T-helper 1 cell treated with Interleukin-12 subunit alpha and Interleukin-12 subunit beta and Interleukin-4 antibody, amounts not matched to agents 30 μg/mL and 1 μg/mL, for 36 hours (primary cell): ENCODE data around the gene LOXL3.

ENCODE experiments used
- H3K27ac Mint-ChIP-seq: one replicate; pipeline ENCODE4 v1.8.0; 2021; ENCODE audit warnings: mild to moderate bottlenecking, mixed read lengths
- H3K27me3 Mint-ChIP-seq: one replicate; pipeline ENCODE4 v1.8.0; 2021; ENCODE audit warnings: low read depth, mixed read lengths
- H3K36me3 Mint-ChIP-seq: one replicate; pipeline ENCODE4 v1.8.0; 2021; ENCODE audit warnings: low read depth, mixed read lengths
- H3K4me1 Mint-ChIP-seq: one replicate; pipeline ENCODE4 v1.8.0; 2021; ENCODE audit warnings: low read depth, mixed read lengths
- H3K4me3 Mint-ChIP-seq: one replicate; pipeline ENCODE4 v1.8.0; 2021; ENCODE audit warnings: mild to moderate bottlenecking, moderate library complexity, mixed read lengths
- H3K9me3 Mint-ChIP-seq: one replicate; pipeline ENCODE4 v1.8.0; 2021; ENCODE audit warnings: mixed read lengths

Gene LOXL3

GRCh38 chr2:74503506-74504475, 50.0 kb downstream of the LOXL3 start:
- peak overlapping the region; percentile 80 for H3K4me3 Mint-ChIP-seq
- peaks cover 33% of the 10 kb centered on the region for H3K36me3 Mint-ChIP-seq
- H3K27me3 Mint-ChIP-seq, result peaks cover 51% of the 10 kb centered on the region
- H3K9me3 Mint-ChIP-seq, result no peaks in the 10 kb centered on the region
- peak overlapping the region; percentile 50 for H3K27ac Mint-ChIP-seq
- peaks cover 49% of the 10 kb centered on the region for H3K4me1 Mint-ChIP-seq

DNA sequence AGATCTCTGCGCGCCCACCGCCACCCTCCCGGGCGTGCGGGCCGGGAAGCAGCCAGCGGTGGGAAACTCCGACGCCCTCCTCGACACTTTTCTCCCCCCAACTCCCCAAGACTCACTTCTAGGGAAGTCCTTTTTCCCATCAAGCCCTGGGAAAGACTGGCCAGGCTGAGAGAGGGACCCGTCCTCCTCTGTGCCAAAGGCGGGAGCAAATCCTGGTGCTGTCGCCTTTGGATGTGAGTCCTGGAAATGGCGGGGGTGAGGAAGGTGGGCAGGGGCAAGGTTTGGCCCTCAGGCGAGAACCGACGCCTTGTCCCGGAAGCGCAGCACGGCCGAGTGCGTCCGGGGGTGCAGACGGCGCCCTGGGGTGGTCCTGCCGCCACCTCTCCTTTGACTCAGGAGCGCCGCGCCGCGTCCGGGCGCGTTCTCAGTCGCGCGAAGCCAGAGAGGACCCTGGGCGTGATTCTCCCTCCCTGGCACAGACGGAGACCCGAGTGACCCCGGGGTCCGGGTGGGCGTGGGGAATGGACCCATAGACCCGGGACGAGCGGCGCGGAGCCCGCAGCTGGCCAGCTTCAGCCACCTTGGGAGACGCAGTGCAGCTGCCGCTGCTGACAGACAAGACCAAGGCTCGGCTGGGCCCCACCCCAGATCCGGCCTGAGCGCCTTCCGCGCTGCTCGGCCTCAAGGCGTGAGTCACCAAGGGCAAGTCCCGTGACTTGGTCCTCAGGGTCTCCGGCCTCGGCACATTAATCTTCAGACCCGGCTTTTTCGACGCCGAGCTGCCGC, 50.8 kb downstream of the LOXL3 start:
- H3K4me1 Mint-ChIP-seq, result peaks cover 46% of the 10 kb centered on the region
- H3K27ac Mint-ChIP-seq, result peak overlapping the region; percentile 31

DNA sequence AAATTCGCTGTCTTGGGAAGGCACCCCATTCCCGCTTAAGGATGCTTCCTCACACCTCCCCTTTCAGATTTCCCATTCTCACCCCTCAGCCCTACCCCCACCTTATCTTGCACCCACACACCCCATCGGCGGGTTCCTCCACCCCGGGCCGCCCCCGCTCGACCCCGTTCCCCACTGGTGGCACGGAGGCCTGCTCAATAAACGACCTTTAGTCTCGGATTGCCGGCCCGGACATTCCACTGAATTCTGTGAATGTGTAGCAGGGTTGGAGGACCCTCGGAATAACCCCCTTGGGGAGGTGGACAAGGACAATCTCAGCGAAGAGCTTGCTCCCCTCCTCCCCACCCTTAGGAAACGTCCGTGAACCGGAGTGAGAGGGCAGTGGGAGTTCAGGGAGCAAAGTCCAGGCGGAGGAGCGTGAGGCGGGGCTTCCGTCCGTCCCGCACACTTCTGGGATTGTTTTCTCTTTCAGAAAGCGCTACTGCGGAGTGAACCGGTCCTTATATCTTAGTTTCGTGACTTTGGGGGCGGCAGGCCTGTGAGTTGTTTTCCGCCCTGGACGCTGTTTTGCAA, 51.5 kb downstream of the LOXL3 start:
- Mint-ChIP-seq H3K27me3 (peaks cover 62% of the 10 kb centered on the region), H3K9me3 (no peaks in the 10 kb centered on the region), H3K4me3 (peak overlapping the region; percentile 80), H3K27ac (peak overlapping the region; percentile 31), H3K4me1 (peaks cover 41% of the 10 kb centered on the region), H3K36me3 (peaks cover 27% of the 10 kb centered on the region)

More for the DNA sequence above, 50.8 kb downstream of the LOXL3 start:
- H3K4me3 Mint-ChIP-seq, result peak overlapping the region; percentile 80
- H3K36me3 Mint-ChIP-seq, result peaks cover 31% of the 10 kb centered on the region
- H3K9me3 Mint-ChIP-seq, result no peaks in the 10 kb centered on the region
- H3K27me3 Mint-ChIP-seq, result peaks cover 60% of the 10 kb centered on the region

GRCh38 chr2:74501335-74502071, 52.2 kb downstream of the LOXL3 start:
- no peaks in the 10 kb centered on the region for H3K9me3 Mint-ChIP-seq

GRCh38 chr2:74500578-74500946, 53.2 kb downstream of the LOXL3 start:
- peaks cover 24% of the 10 kb centered on the region for H3K36me3 Mint-ChIP-seq
- H3K4me1 Mint-ChIP-seq, result peaks cover 31% of the 10 kb centered on the region
- H3K27me3 Mint-ChIP-seq, result peaks cover 62% of the 10 kb centered on the region
- H3K27ac Mint-ChIP-seq, result no peak overlapping the region
- H3K4me3 Mint-ChIP-seq, result no peak overlapping the region
- no peaks in the 10 kb centered on the region for H3K9me3 Mint-ChIP-seq

More at GRCh38 chr2:74501335-74502071, 52.2 kb downstream of the LOXL3 start:
- Mint-ChIP-seq H3K27ac (no peak overlapping the region), H3K36me3 (peaks cover 23% of the 10 kb centered on the region), H3K4me3 (peak overlapping the region; percentile 48), H3K4me1 (peaks cover 36% of the 10 kb centered on the region), H3K27me3 (peaks cover 62% of the 10 kb centered on the region)

GRCh38 chr2:74499940-74500577, 53.7 kb downstream of the LOXL3 start:
- H3K27ac Mint-ChIP-seq, result no peak overlapping the region

GRCh38 chr2:74499267-74499939, 54.3 kb downstream of the LOXL3 start, which contains the start of gene LBX2:
Gene LBX2 (minus strand): TSS chr2:74499603. CDS start chr2:74499537, 66 bp downstream.
- no peaks in the 10 kb centered on the region for H3K9me3 Mint-ChIP-seq
- peak within 1 kb of the TSS; percentile 80 for H3K27ac Mint-ChIP-seq
- peak within 1 kb of the TSS; percentile 87 for H3K4me3 Mint-ChIP-seq
- H3K27me3 Mint-ChIP-seq, result peaks cover 59% of the 10 kb centered on the region
- H3K4me1 Mint-ChIP-seq, result peaks cover 19% of the 10 kb centered on the region
- peaks cover 15% of the 10 kb centered on the region for H3K36me3 Mint-ChIP-seq

More at GRCh38 chr2:74499940-74500577, 53.7 kb downstream of the LOXL3 start:
- H3K36me3 Mint-ChIP-seq, result peaks cover 20% of the 10 kb centered on the region
- peaks cover 26% of the 10 kb centered on the region for H3K4me1 Mint-ChIP-seq
- H3K9me3 Mint-ChIP-seq, result no peaks in the 10 kb centered on the region
- peak overlapping the region; percentile 25 for H3K4me3 Mint-ChIP-seq
- H3K27me3 Mint-ChIP-seq, result peaks cover 62% of the 10 kb centered on the region

- Mint-ChIP-seq H3K27me3 (peaks cover 58% of the 10 kb centered on the region), H3K4me1 (peaks cover 19% of the 10 kb centered on the region), H3K36me3 (peaks cover 20% of the 10 kb centered on the region), H3K9me3 (no peaks in the 10 kb centered on the region), H3K4me3 (peak overlapping the region; percentile 87), H3K27ac (peak overlapping the region; percentile 80)
Observed at GRCh38 chr2:74498500-74499266, 55.1 kb downstream of the LOXL3 start.

DNA sequence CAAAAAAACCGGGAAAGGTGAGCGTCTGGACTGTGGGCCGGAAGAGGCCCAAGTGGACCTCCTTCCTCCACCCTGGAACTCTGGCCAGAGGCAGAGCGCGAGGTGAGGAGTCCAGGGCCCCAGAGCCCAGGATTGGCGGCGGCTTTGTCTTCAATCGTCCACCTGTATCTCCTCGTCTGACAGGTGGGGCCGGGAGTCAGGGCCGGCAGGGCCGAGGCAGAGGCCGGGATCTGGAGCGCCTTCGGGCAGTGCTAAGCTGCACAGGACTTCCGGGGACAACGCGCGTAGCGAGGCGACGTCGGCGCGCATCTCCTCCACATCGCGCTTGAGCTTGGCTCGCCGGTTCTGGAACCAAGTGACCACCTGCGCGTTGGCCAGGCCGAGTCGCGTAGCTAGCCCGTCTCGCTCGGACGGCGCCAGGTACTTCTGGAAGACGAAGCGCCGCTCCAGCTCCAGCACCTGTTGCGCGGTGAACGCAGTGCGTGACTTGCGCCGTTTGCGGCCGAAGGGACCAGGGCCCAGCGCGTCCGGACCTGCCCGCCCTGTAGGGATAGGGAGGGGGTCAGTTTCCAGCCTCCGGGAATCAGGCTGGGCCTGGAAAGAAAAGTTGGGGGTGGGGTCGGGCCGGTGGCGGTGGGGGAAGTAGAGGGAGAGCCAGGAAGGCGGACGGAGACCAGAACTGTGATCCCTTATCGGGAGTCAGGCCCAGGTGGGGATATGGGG, 55.8 kb downstream of the LOXL3 start:
- no peaks in the 10 kb centered on the region for H3K9me3 Mint-ChIP-seq
- peaks cover 52% of the 10 kb centered on the region for H3K27me3 Mint-ChIP-seq
- peaks cover 27% of the 10 kb centered on the region for H3K36me3 Mint-ChIP-seq
- H3K4me3 Mint-ChIP-seq, result peak overlapping the region; percentile 87
- H3K4me1 Mint-ChIP-seq, result peaks cover 19% of the 10 kb centered on the region
- H3K27ac Mint-ChIP-seq, result peak overlapping the region; percentile 79

- Mint-ChIP-seq H3K27me3 (peaks cover 45% of the 10 kb centered on the region), H3K27ac (peak overlapping the region; percentile 26), H3K4me3 (peak overlapping the region; percentile 87), H3K4me1 (peaks cover 13% of the 10 kb centered on the region), H3K9me3 (no peaks in the 10 kb centered on the region), H3K36me3 (peaks cover 30% of the 10 kb centered on the region)
Observed at GRCh38 chr2:74496997-74497776, 56.6 kb downstream of the LOXL3 start.

GRCh38 chr2:74495440-74495839, 58.3 kb downstream of the LOXL3 start:
- peaks cover 27% of the 10 kb centered on the region for H3K27me3 Mint-ChIP-seq
- H3K9me3 Mint-ChIP-seq, result no peaks in the 10 kb centered on the region
- H3K4me3 Mint-ChIP-seq, result no peak overlapping the region
- H3K27ac Mint-ChIP-seq, result no peak overlapping the region
- peaks cover 40% of the 10 kb centered on the region for H3K36me3 Mint-ChIP-seq
- peaks cover 15% of the 10 kb centered on the region for H3K4me1 Mint-ChIP-seq
